H1 (cell line): ENCODE measurements around the gene SIGLEC15.

Source experiments
- CTCF ChIP-seq, 3 experiments: IDR thresholded peaks; 1 replicate in 2 of 3; 2 replicates in 1 of 3; pipeline versions ENCODE4 v1.5.1 to v1.6.1; 2011; ENCODE audit warnings: low read length in 3 of 3, mild to moderate bottlenecking in 3 of 3, inconsistent platforms in 2 of 3, low read depth in 1 of 3, moderate library complexity in 1 of 3; ENCODE audit not compliant: insufficient read depth in 1 of 3; ENCODE audit errors: control extremely low read depth in 1 of 3
- POLR2AphosphoS5 ChIP-seq: IDR thresholded peaks from 2 replicates; pipeline ENCODE4 v1.6.1; 2011; ENCODE audit warnings: low read depth, low read length
- SIX5 ChIP-seq: IDR thresholded peaks from 2 replicates; pipeline ENCODE4 v1.6.1; 2011; ENCODE audit warnings: mild to moderate bottlenecking, low read depth, low read length
- TEAD4 ChIP-seq: IDR thresholded peaks from 2 replicates; pipeline ENCODE4 v1.6.1; 2012; ENCODE audit warnings: low read depth, low read length, inconsistent platforms, mixed read lengths

GRCh38 chr18:45829855-45830254 lies 4.4 kb downstream of the SIGLEC15 start:
- TF ChIP-seq POLR2AphosphoS5 (no peak), CTCF (IDR thresholded peaks at IDR 0.05; ENCODE audit: control extremely low read depth in 1 of 3, insufficient read depth in 1 of 3, low read depth in 1 of 3, low read length in 3 of 3) (no peak), TEAD4 (no peak), SIX5 (no peak)
